Esophagus squamous epithelium (tissue), 4 donors: Measurements from ENCODE around the gene MRPL33.
A peak's percentile ranks its signal among the peaks of the same experiment; 100 is the strongest.

Experiments
- CTCF ChIP-seq, 6 experiments: fragments of 450-650 bp in 4 of 6; fragments of 200-600 bp in 2 of 6; sonication (generic) in 2 of 6; IDR thresholded peaks; one replicate each; pipeline ENCODE4 v1.5.1; 2016 to 2019; ENCODE audit warnings: antibody characterized with exemption in 6 of 6, mild to moderate bottlenecking in 4 of 6, moderate library complexity in 4 of 6
- POLR2A ChIP-seq, 4 donors: fragments of 450-650 bp; IDR thresholded peaks; one replicate each; pipeline ENCODE4 v1.6.1; 2017; ENCODE audit warnings: antibody characterized with exemption in 4 of 4, mild to moderate bottlenecking in 4 of 4, moderate library complexity in 3 of 4

GRCh38 chr2:27723372-27724144 lies 48.0 kb upstream of the MRPL33 start:
- peak; percentile 37 to 86 (median 82) for TF ChIP-seq CTCF (IDR thresholded peaks at IDR 0.05)
- no peak for TF ChIP-seq POLR2A (IDR thresholded peaks at IDR 0.05)
